Amygdala (tissue), 56 donors: ENCODE measurements around the gene ITPK1.
"Not testable (repeated sequence)": the region's sequence is repeated elsewhere in the genome, so short reads cannot be mapped to it uniquely, and the experiment has no call there.

Experiments
- DNase-seq, 56 donors: peaks; one replicate each; lab custom pipeline; 2025; lab: John Stamatoyannopoulos, UW

The ITPK1 gene

GRCh38 chr14:93107453-93107852 lies 8.3 kb downstream of the ITPK1 start:
- DNase-seq = no peak

- DNase-seq = no peak
Measured at GRCh38 chr14:93106541-93107156, 9.1 kb downstream of the ITPK1 start.

- not testable (repeated sequence) for DNase-seq
Measured at GRCh38 chr14:93105856-93106255, 9.9 kb downstream of the ITPK1 start.

GRCh38 chr14:93105362-93105761 lies 10.4 kb downstream of the ITPK1 start:
- DNase-seq = no peak

- no peak for DNase-seq
Measured at GRCh38 chr14:93104961-93105360, 10.8 kb downstream of the ITPK1 start.

GRCh38 chr14:93103392-93104080 lies 12.2 kb downstream of the ITPK1 start:
- no peak for DNase-seq

GRCh38 chr14:93102141-93102540 lies 13.6 kb downstream of the ITPK1 start:
- DNase-seq = no peak

GRCh38 chr14:93101181-93101580 lies 14.5 kb downstream of the ITPK1 start:
- no peak for DNase-seq

- DNase-seq = no peak
Measured at GRCh38 chr14:93100570-93100969, 15.2 kb downstream of the ITPK1 start.

- DNase-seq = no peak
Measured at GRCh38 chr14:93100100-93100499, 15.6 kb downstream of the ITPK1 start.

- no peak for DNase-seq
Measured at GRCh38 chr14:93099643-93100042, 16.1 kb downstream of the ITPK1 start.

GRCh38 chr14:93099196-93099595 lies 16.5 kb downstream of the ITPK1 start:
- DNase-seq = no peak

GRCh38 chr14:93096691-93097322 lies 18.9 kb downstream of the ITPK1 start:
- DNase-seq = no peak

- DNase-seq = no peak
Measured at GRCh38 chr14:93095742-93096510, 19.8 kb downstream of the ITPK1 start.

- DNase-seq = no peak
Measured at GRCh38 chr14:93094121-93094918, 21.4 kb downstream of the ITPK1 start.

- peak in 3 of 56 donors; percentile 21 to 48 (median 25) for DNase-seq
Measured at GRCh38 chr14:93092606-93093556, 22.8 kb downstream of the ITPK1 start.

GRCh38 chr14:93091666-93092065 lies 24.1 kb downstream of the ITPK1 start:
- DNase-seq = no peak

GRCh38 chr14:93090826-93091555 lies 24.7 kb downstream of the ITPK1 start:
- peak in 25 of 56 donors; percentile 12 to 61 (median 42) for DNase-seq
